SU-DHL-6 (cell line): Measurements from ENCODE around the gene TTLL8.

Experiments used
- CTCF ChIP-seq: fragments of 200-600 bp; sonication (generic); IDR thresholded peaks from one replicate; pipeline ENCODE4 v1.5.1; 2017; ENCODE audit warnings: antibody characterized with exemption, mild to moderate bottlenecking, low read length, moderate library complexity; ENCODE audit not compliant: insufficient read depth, poor library complexity, severe bottlenecking
- EZH2phosphoT487 ChIP-seq: fragments of 200-600 bp; sonication (generic), shearing (Covaris generic); conservative IDR thresholded peaks from 2 replicates; pipeline ENCODE4 v1.6.1; 2018; ENCODE audit warnings: mild to moderate bottlenecking, antibody characterized with exemption, low read length, moderate library complexity, mixed read lengths

GRCh38 chr22:50084080-50084477, 26.0 kb upstream of the TTLL8 start:
- no peak for TF ChIP-seq CTCF
- no peak for TF ChIP-seq EZH2phosphoT487
